NCI-H2107 (cell line): ENCODE results near the gene IGLL1.

Source experiments
- DNase-seq: peaks from one replicate; lab custom pipeline; 2025; lab: John Stamatoyannopoulos, UW

IGLL1 gene

GRCh38 chr22:23527971-23528740 lies 51.9 kb downstream of the IGLL1 start:
- DNase-seq: no peak

DNA sequence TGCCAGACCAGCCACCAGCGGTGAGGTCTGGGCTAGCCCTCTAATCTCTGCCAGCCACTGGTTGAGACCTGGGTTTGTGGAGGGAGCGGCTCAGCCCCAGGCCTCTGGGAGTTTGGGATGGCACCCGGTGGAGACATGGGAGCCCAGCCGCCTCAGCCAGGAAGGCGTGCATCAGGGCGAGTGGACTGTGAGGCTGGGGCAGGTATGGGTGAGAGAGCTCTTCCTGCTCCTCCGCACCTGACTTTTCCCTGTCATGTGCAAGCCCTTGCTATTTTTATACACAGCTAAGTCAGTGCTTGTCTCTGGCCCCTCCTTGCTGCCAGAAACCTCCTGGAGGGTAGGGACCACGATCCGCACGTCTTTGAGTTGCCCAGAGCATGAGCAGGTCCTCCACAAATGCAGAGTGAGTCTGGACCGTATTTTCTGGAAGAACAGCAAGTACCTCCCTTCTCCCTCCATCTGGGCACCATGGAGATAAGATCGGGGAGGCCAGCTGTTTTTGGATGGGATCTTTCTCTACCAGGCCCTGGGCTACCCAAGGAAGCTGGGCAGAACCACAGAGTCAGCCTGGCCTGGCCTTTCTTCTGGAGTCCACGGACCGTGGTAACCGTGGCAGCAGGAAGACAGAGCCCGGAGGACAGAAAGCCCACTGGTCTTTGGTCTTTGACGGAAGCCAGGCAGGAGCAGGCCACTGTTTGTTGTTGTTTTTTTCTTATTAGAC lies 53.3 kb downstream of the IGLL1 start:
- no peak for DNase-seq

DNA sequence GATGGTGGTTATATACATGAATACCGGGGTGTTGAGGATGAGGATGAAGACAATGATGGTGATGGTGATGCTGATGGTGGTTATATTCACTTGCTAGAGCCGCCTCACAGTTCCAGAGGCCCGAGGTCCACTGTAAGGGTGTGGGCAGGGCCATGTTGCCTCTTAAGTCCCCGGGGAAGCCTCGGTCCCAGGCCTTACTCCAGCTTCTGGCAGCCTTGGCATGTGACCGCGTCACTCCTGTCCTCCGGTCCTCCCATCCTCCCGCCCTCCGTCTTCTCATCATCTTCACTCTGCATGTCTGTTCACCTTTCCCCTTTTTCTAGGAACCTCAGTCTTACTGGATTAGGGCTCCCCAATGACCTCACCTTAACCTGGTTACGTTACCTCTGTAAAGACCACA lies 54.6 kb downstream of the IGLL1 start:
- DNase-seq: no peak

GRCh38 chr22:23524226-23524625 lies 55.9 kb downstream of the IGLL1 start:
- no peak for DNase-seq

- DNase-seq: no peak
Measured at GRCh38 chr22:23523713-23524112, 56.4 kb downstream of the IGLL1 start.
